WTC11 (cell line): Measurements from ENCODE around the gene GABRP. TPM values are rescaled to one million over a fixed set of nuclear protein-coding genes. Genes with fewer than 3 reads are reported as not detected.

Experiments
- ATAC-seq: fragments of 200-7000 bp; cut with Tn5 transposase; 2 replicates; pipeline ENCODE4 v1.10.0; 2021; ENCODE audit warnings: mild to moderate bottlenecking, moderate library complexity
- CTCF ChIA-PET: fragments of 300-600 bp; sonication (Branson Sonifier 250); formaldehyde crosslinking; loops from one replicate; lab custom pipeline; 2021; ENCODE audit warnings: antibody characterized with exemption; lab: Charles Lee
- POLR2A ChIA-PET: fragments of 350-600 bp; sonication (Branson Sonifier 250); formaldehyde crosslinking; loops from one replicate; lab custom pipeline; 2021; ENCODE audit warnings: antibody characterized with exemption; lab: Charles Lee
- DNase-seq: peaks from one replicate; pipeline ENCODE4 v3.0.0; 2021; ENCODE audit warnings: low spot score
- H3K27ac Mint-ChIP-seq: 2 replicates; pipeline ENCODE4 v1.8.0; 2021; ENCODE audit warnings: mixed read lengths
- H3K27me3 Mint-ChIP-seq: 2 replicates; pipeline ENCODE4 v1.8.0; 2021; ENCODE audit warnings: low read depth, mild to moderate bottlenecking, moderate library complexity, mixed read lengths
- H3K36me3 Mint-ChIP-seq: 2 replicates; pipeline ENCODE4 v1.8.0; 2021; ENCODE audit warnings: mixed read lengths
- H3K4me1 Mint-ChIP-seq: 2 replicates; pipeline ENCODE4 v1.8.0; 2022; ENCODE audit warnings: mixed read lengths
- H3K4me3 Mint-ChIP-seq: 2 replicates; pipeline ENCODE4 v1.8.0; 2021; ENCODE audit warnings: mild to moderate bottlenecking, moderate library complexity, mixed read lengths
- H3K9me3 Mint-ChIP-seq: 2 replicates; pipeline ENCODE4 v1.8.0; 2021; ENCODE audit warnings: mixed read lengths
- CDX4 ChIP-seq: fragments of 250-450 bp; sonication (Bioruptor Pico); IDR thresholded peaks from 2 replicates; pipeline ENCODE4 v1.9.0; 2021; ENCODE audit warnings: moderate library complexity, mild to moderate bottlenecking, inconsistent platforms, borderline replicate concordance
- CREM ChIP-seq: sonication (generic); formaldehyde crosslinking; IDR thresholded peaks from 2 replicates; pipeline ENCODE4 v1.8.1; 2022; ENCODE audit warnings: mild to moderate bottlenecking, missing genetic modification reagents, moderate library complexity
- CTCF ChIP-seq: fragments of 200-600 bp; IDR thresholded peaks from 2 replicates; pipeline ENCODE4 v1.8.0; 2022; ENCODE audit warnings: antibody characterized with exemption
- EMX1 ChIP-seq: fragments of 250-450 bp; sonication (Bioruptor Pico); IDR thresholded peaks from 2 replicates; pipeline ENCODE4 v1.8.0; 2021; ENCODE audit warnings: mild to moderate bottlenecking
- ESRRA ChIP-seq: sonication (generic); formaldehyde crosslinking; IDR thresholded peaks from 2 replicates; pipeline ENCODE4 v1.8.1; 2022; ENCODE audit warnings: mild to moderate bottlenecking, missing genetic modification reagents, borderline replicate concordance
- FOXK1 ChIP-seq: sonication (generic); formaldehyde crosslinking; IDR thresholded peaks from 2 replicates; pipeline ENCODE4 v1.8.0; 2022; ENCODE audit warnings: mild to moderate bottlenecking, moderate library complexity, missing genetic modification reagents
- FOXP1 ChIP-seq: sonication (generic); formaldehyde crosslinking; IDR thresholded peaks from 2 replicates; pipeline ENCODE4 v1.8.0; 2022; ENCODE audit warnings: missing genetic modification reagents, mild to moderate bottlenecking, moderate library complexity, borderline replicate concordance
- GABPB1 ChIP-seq: sonication (generic); formaldehyde crosslinking; IDR thresholded peaks from 2 replicates; pipeline ENCODE4 v1.8.1; 2023; ENCODE audit warnings: mild to moderate bottlenecking, missing genetic modification reagents
- GTF2I ChIP-seq: fragments of 250-450 bp; sonication (Bioruptor Pico); conservative IDR thresholded peaks from 2 replicates; pipeline ENCODE4 v1.4.0; 2021; ENCODE audit warnings: mild to moderate bottlenecking
- IRF2 ChIP-seq: sonication (generic); formaldehyde crosslinking; IDR thresholded peaks from 2 replicates; pipeline ENCODE4 v1.8.0; 2022; ENCODE audit warnings: low read depth, missing genetic modification reagents, borderline replicate concordance
- MXD4 ChIP-seq: fragments of 250-450 bp; sonication (Bioruptor Pico); IDR thresholded peaks from 2 replicates; pipeline ENCODE4 v1.8.0; 2021; ENCODE audit warnings: mild to moderate bottlenecking, moderate library complexity, borderline replicate concordance
- NFATC4 ChIP-seq: fragments of 250-450 bp; sonication (Bioruptor Pico); IDR thresholded peaks from 2 replicates; pipeline ENCODE4 v1.9.0; 2021; ENCODE audit warnings: mild to moderate bottlenecking
- NR3C1 ChIP-seq: sonication (generic); formaldehyde crosslinking; conservative IDR thresholded peaks from 2 replicates; pipeline ENCODE4 v1.8.1; 2023; ENCODE audit warnings: low read depth, mild to moderate bottlenecking, missing genetic modification reagents
- OVOL2 ChIP-seq: fragments of 250-450 bp; sonication (Bioruptor Pico); IDR thresholded peaks from 2 replicates; pipeline ENCODE4 v1.9.0; 2021; ENCODE audit warnings: mild to moderate bottlenecking, borderline replicate concordance
- RORB ChIP-seq: fragments of 250-450 bp; sonication (Bioruptor Pico); IDR thresholded peaks from 2 replicates; pipeline ENCODE4 v1.9.0; 2021; ENCODE audit warnings: mild to moderate bottlenecking
- SMAD3 ChIP-seq: sonication (generic); formaldehyde crosslinking; IDR thresholded peaks from 2 replicates; pipeline ENCODE4 v1.8.0; 2022; ENCODE audit warnings: missing genetic modification reagents, mild to moderate bottlenecking, borderline replicate concordance
- SMAD4 ChIP-seq: sonication (generic); formaldehyde crosslinking; IDR thresholded peaks from 2 replicates; pipeline ENCODE4 v1.8.0; 2022; ENCODE audit warnings: mild to moderate bottlenecking, missing genetic modification reagents
- STAT6 ChIP-seq: sonication (generic); formaldehyde crosslinking; conservative IDR thresholded peaks from 2 replicates; pipeline ENCODE4 v1.8.1; 2023; ENCODE audit warnings: mild to moderate bottlenecking, low read depth, missing genetic modification reagents, moderate library complexity
- TEAD1 ChIP-seq: sonication (generic); formaldehyde crosslinking; IDR thresholded peaks from 2 replicates; pipeline ENCODE4 v1.8.0; 2022; ENCODE audit warnings: mild to moderate bottlenecking, missing genetic modification reagents
- ZNF219 ChIP-seq: sonication (generic); formaldehyde crosslinking; IDR thresholded peaks from 2 replicates; pipeline ENCODE4 v1.8.0; 2023; ENCODE audit warnings: missing genetic modification reagents, mild to moderate bottlenecking, borderline replicate concordance
- ZNF317 ChIP-seq: sonication (generic); formaldehyde crosslinking; IDR thresholded peaks from 2 replicates; pipeline ENCODE4 v1.8.1; 2023; ENCODE audit warnings: low read depth, mild to moderate bottlenecking, moderate library complexity, missing genetic modification reagents, borderline replicate concordance
- ZNF423 ChIP-seq: fragments of 250-450 bp; sonication (Bioruptor Pico); IDR thresholded peaks from 2 replicates; pipeline ENCODE4 v2.1.2; 2022; ENCODE audit warnings: mild to moderate bottlenecking, moderate library complexity
- ZNF671 ChIP-seq: fragments of 250-450 bp; sonication (Bioruptor Pico); IDR thresholded peaks from 2 replicates; pipeline ENCODE4 v1.8.0; 2021; ENCODE audit warnings: mild to moderate bottlenecking
- total RNA-seq: library from RNA; stranded (reverse); gene quantifications from 3 replicates; pipeline ENCODE4 v1.2.3, GENCODE V29; 2021
- TF ChIP-seq, protein P1 (sequence below): sonication (generic); formaldehyde crosslinking; IDR thresholded peaks from 2 replicates; pipeline ENCODE4 v1.8.1; 2023; ENCODE audit warnings: mild to moderate bottlenecking, missing genetic modification reagents, borderline replicate concordance
- TF ChIP-seq, protein P2 (sequence below): sonication (generic); formaldehyde crosslinking; IDR thresholded peaks from 2 replicates; pipeline ENCODE4 v1.8.1; 2023; ENCODE audit warnings: mild to moderate bottlenecking, missing genetic modification reagents

Gene GABRP
- total RNA-seq, 1 experiment from 2014 or later = 4.8 TPM

DNA sequence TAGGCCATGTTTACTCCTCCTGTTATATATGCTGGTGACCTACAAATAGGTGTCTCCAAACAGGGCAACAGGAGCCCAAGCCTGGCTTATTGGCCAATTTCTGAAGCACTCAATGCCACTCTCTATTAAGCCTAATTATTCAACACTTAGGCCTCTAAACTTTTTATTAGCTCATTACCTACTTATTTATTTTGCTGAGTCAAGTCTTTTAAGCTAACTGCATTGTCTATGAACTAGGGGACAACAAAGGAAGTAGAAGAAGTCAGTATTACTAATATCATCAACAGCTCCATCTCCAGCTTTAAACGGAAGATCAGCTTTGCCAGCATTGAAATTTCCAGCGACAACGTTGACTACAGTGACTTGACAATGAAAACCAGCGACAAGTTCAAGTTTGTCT lies 28.2 kb downstream of the GABRP start (continued):
- TF ChIP-seq ZNF219 (CRISPR knock-in tag) = no peak
- TF ChIP-seq RORB (CRISPR knock-in tag) = no peak

DNA sequence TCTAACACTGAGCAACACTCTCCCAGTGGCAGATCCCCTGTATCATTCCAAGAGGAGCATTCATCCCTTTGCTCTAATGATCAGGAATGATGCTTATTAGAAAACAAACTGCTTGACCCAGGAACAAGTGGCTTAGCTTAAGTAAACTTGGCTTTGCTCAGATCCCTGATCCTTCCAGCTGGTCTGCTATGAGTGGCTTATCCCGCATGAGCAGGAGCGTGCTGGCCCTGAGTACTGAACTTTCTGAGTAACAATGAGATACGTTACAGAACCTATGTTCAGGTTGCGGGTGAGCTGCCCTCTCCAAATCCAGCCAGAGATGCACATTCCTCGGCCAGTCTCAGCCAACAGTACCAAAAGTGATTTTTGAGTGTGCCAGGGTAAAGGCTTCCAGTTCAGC lies 29.7 kb downstream of the GABRP start:
- H3K27me3 Mint-ChIP-seq = no peaks in the 10 kb centered on the region
- ChIA-PET CTCF (interaction anchor here (0.6 kb wide), 1 partner anchor 17 kb away, joined by 3 read pairs; no protein-coding TSS in a partner anchor), POLR2A (no interaction called here)
- H3K4me1 Mint-ChIP-seq = peaks cover 5% of the 10 kb centered on the region
- ATAC-seq (no peak), DNase-seq (no peak)
- no peaks in the 10 kb centered on the region for H3K36me3 Mint-ChIP-seq
- no peak for TF ChIP-seq GTF2I (CRISPR knock-in tag)
- TF ChIP-seq, protein P1, sequence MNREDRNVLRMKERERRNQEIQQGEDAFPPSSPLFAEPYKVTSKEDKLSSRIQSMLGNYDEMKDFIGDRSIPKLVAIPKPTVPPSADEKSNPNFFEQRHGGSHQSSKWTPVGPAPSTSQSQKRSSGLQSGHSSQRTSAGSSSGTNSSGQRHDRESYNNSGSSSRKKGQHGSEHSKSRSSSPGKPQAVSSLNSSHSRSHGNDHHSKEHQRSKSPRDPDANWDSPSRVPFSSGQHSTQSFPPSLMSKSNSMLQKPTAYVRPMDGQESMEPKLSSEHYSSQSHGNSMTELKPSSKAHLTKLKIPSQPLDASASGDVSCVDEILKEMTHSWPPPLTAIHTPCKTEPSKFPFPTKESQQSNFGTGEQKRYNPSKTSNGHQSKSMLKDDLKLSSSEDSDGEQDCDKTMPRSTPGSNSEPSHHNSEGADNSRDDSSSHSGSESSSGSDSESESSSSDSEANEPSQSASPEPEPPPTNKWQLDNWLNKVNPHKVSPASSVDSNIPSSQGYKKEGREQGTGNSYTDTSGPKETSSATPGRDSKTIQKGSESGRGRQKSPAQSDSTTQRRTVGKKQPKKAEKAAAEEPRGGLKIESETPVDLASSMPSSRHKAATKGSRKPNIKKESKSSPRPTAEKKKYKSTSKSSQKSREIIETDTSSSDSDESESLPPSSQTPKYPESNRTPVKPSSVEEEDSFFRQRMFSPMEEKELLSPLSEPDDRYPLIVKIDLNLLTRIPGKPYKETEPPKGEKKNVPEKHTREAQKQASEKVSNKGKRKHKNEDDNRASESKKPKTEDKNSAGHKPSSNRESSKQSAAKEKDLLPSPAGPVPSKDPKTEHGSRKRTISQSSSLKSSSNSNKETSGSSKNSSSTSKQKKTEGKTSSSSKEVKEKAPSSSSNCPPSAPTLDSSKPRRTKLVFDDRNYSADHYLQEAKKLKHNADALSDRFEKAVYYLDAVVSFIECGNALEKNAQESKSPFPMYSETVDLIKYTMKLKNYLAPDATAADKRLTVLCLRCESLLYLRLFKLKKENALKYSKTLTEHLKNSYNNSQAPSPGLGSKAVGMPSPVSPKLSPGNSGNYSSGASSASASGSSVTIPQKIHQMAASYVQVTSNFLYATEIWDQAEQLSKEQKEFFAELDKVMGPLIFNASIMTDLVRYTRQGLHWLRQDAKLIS = no peak
- no peak for TF ChIP-seq IRF2
- no peak for TF ChIP-seq OVOL2 (CRISPR knock-in tag)
- no peak for TF ChIP-seq ESRRA (CRISPR knock-in tag)
- TF ChIP-seq, protein P2, sequence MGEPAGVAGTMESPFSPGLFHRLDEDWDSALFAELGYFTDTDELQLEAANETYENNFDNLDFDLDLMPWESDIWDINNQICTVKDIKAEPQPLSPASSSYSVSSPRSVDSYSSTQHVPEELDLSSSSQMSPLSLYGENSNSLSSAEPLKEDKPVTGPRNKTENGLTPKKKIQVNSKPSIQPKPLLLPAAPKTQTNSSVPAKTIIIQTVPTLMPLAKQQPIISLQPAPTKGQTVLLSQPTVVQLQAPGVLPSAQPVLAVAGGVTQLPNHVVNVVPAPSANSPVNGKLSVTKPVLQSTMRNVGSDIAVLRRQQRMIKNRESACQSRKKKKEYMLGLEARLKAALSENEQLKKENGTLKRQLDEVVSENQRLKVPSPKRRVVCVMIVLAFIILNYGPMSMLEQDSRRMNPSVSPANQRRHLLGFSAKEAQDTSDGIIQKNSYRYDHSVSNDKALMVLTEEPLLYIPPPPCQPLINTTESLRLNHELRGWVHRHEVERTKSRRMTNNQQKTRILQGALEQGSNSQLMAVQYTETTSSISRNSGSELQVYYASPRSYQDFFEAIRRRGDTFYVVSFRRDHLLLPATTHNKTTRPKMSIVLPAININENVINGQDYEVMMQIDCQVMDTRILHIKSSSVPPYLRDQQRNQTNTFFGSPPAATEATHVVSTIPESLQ (CRISPR knock-in tag) = no peak
- no peak for TF ChIP-seq SMAD4 (CRISPR knock-in tag)
- TF ChIP-seq FOXK1 = no peak
- no peak for TF ChIP-seq GABPB1
- TF ChIP-seq FOXP1 (CRISPR knock-in tag) = no peak
- no peak for TF ChIP-seq MXD4 (CRISPR knock-in tag)
- TF ChIP-seq RORB (CRISPR knock-in tag) = no peak
- no peak for TF ChIP-seq ZNF671
- no peak for TF ChIP-seq CDX4
- no peak for TF ChIP-seq EMX1 (CRISPR knock-in tag)
- no peak for TF ChIP-seq CREM (CRISPR knock-in tag)
- no peak for TF ChIP-seq SMAD3 (CRISPR knock-in tag)
- TF ChIP-seq ZNF423 (CRISPR knock-in tag) = no peak
- TF ChIP-seq TEAD1 = no peak
- H3K27ac Mint-ChIP-seq = no peak overlapping the region
- H3K9me3 Mint-ChIP-seq = peaks cover 15% of the 10 kb centered on the region
- H3K4me3 Mint-ChIP-seq = no peak overlapping the region

DNA sequence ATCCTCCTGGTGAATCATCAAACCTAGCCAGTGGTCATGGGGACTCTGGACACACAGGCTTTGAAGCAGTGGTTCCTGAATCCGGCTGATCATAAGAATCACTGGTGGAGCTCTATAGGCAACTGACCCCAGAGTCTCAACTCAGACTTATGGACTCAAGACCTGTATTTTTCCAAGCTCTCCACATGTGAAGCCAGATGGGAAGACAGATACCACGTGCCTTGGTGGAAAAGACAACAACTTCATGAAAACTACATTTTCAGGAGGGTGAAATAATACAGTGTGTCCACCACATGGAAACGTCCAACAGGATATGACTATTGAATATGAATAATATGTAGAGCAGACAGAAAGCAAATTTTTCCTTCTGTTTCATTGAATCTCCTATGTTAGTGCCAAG lies 33.7 kb downstream of the GABRP start:
- H3K4me3 Mint-ChIP-seq = no peak overlapping the region
- TF ChIP-seq ZNF317 (no peak), STAT6 (CRISPR knock-in tag) (no peak), CTCF (no peak), NR3C1 (CRISPR knock-in tag) (no peak), GTF2I (CRISPR knock-in tag) (no peak), ZNF219 (CRISPR knock-in tag) (no peak), ZNF671 (no peak), NFATC4 (CRISPR knock-in tag) (no peak)

More for the DNA sequence above, 33.7 kb downstream of the GABRP start:
- no peak for ATAC-seq
- ChIA-PET POLR2A (no interaction called here), CTCF (no interaction called here)
- Mint-ChIP-seq H3K27me3 (no peaks in the 10 kb centered on the region), H3K36me3 (no peaks in the 10 kb centered on the region), H3K27ac (no peak overlapping the region), H3K4me1 (no peaks in the 10 kb centered on the region), H3K9me3 (peaks cover 15% of the 10 kb centered on the region)
- no peak for DNase-seq
